Astrocyte (in vitro differentiated cells and primary cell): ENCODE measurements around the gene GALNT2. TPM values are rescaled to one million over a fixed set of nuclear protein-coding genes. Genes with fewer than 3 reads are reported as not detected.

Experiments used
- DNase-seq: peaks from one replicate; pipeline ENCODE4 v3.0.0-alpha.2; 2010; ENCODE audit warnings: low read depth
- FAIRE-seq: peaks from 2 replicates; lab custom pipeline; 2011; peaks lifted over from hg19 to GRCh38; lab: Jason Lieb, UNC
- H2AFZ ChIP-seq: 2 replicates; pipeline ENCODE4 v1.6.0; 2012; ENCODE audit warnings: low read depth, low read length, inconsistent platforms
- H3K27ac ChIP-seq: 2 replicates; pipeline ENCODE4 v1.5.1; 2011; ENCODE audit warnings: low read depth, low read length, inconsistent platforms
- H3K27me3 ChIP-seq: 2 replicates; pipeline ENCODE4 v1.6.0; 2011; ENCODE audit warnings: low read length, inconsistent platforms; ENCODE audit not compliant: insufficient read depth
- H3K36me3 ChIP-seq: 2 replicates; pipeline ENCODE4 v1.5.1; 2011; ENCODE audit warnings: low read length, inconsistent platforms; ENCODE audit not compliant: insufficient read depth
- H3K4me1 ChIP-seq: 2 replicates; pipeline ENCODE4 v1.5.1; 2011; ENCODE audit warnings: low read length, inconsistent platforms; ENCODE audit not compliant: insufficient read depth
- H3K4me2 ChIP-seq: 2 replicates; pipeline ENCODE4 v1.6.0; 2012; ENCODE audit warnings: low read length, inconsistent platforms
- H3K4me3 ChIP-seq: 2 replicates; pipeline ENCODE4 v1.5.1; 2011; ENCODE audit warnings: low read depth, mild to moderate bottlenecking, low read length, inconsistent platforms; ENCODE audit not compliant: insufficient read depth
- H3K79me2 ChIP-seq: 2 replicates; pipeline ENCODE4 v1.6.0; 2012; ENCODE audit warnings: mild to moderate bottlenecking, low read length, inconsistent platforms; ENCODE audit not compliant: insufficient read depth
- H3K9ac ChIP-seq: 2 replicates; pipeline ENCODE4 v1.6.0; 2012; ENCODE audit warnings: mild to moderate bottlenecking, low read length, inconsistent platforms
- H3K9me3 ChIP-seq: 2 replicates; pipeline ENCODE4 v1.5.1; 2012; ENCODE audit warnings: low read depth, mild to moderate bottlenecking, low read length, inconsistent platforms; ENCODE audit not compliant: insufficient read depth
- H4K20me1 ChIP-seq: 2 replicates; pipeline ENCODE4 v1.6.0; 2012; ENCODE audit warnings: low read length, inconsistent platforms; ENCODE audit not compliant: insufficient read depth
- H3K27ac Mint-ChIP-seq: one replicate; pipeline ENCODE4 v1.8.0; 2021; ENCODE audit warnings: mild to moderate bottlenecking, mixed read lengths; ENCODE audit not compliant: unreplicated experiment
- H3K27me3 Mint-ChIP-seq: one replicate; pipeline ENCODE4 v1.8.0; 2021; ENCODE audit warnings: low read depth, mixed read lengths; ENCODE audit not compliant: unreplicated experiment
- H3K36me3 Mint-ChIP-seq: one replicate; pipeline ENCODE4 v1.8.0; 2021; ENCODE audit warnings: low read depth, mixed read lengths; ENCODE audit not compliant: unreplicated experiment
- H3K4me1 Mint-ChIP-seq: one replicate; pipeline ENCODE4 v1.8.0; 2021; ENCODE audit warnings: low read depth, mixed read lengths; ENCODE audit not compliant: unreplicated experiment
- H3K4me3 Mint-ChIP-seq: one replicate; pipeline ENCODE4 v1.8.0; 2021; ENCODE audit warnings: mild to moderate bottlenecking, moderate library complexity, mixed read lengths; ENCODE audit not compliant: unreplicated experiment
- H3K9me3 Mint-ChIP-seq: one replicate; pipeline ENCODE4 v1.8.0; 2021; ENCODE audit warnings: mild to moderate bottlenecking, mixed read lengths; ENCODE audit not compliant: unreplicated experiment
- CTCF ChIP-seq: IDR thresholded peaks from 2 replicates; pipeline ENCODE4 v1.5.1; 2011; ENCODE audit warnings: low read depth, mild to moderate bottlenecking, inconsistent platforms, low read length, moderate library complexity; ENCODE audit not compliant: insufficient read depth
- EZH2 ChIP-seq: IDR thresholded peaks from 2 replicates; pipeline ENCODE4 v1.6.1; 2012; ENCODE audit warnings: mild to moderate bottlenecking, low read length, inconsistent platforms; ENCODE audit not compliant: insufficient read depth
- total RNA-seq: library from RNA; stranded (reverse); gene quantifications from 2 replicates; pipeline ENCODE4 v1.2.1, GENCODE V29; 2021

The GALNT2 gene
- total RNA-seq, 1 donor from 2014 or later = 507 TPM

DNA sequence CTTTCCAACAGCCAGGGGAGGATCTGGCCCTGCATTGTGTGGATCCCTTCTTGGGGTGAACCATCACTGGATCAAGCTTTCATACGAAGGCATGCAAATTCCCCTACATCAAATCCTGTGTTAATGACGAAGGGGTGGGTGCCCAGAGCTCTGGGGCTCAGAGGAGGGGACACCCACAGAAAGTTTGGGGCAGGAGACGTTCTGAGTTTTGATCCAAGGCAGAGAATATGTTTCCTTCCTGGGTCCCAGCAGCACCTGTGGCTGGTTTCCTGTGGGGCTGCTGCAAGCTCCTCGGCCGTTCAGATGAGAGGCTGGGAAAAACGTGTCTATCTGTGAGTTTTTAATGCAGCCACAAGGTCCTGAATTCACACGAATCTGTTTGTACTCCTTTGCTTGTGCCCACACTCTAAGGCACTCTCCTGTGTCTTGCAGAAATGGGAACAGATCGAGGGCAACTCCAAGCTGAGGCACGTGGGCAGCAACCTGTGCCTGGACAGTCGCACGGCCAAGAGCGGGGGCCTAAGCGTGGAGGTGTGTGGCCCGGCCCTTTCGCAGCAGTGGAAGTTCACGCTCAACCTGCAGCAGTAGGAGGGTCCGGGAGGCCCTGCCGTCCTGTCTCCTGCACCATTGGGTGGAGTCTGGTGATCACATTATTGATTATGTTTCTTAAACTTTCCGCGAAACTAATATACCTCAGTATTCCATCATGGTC, 212.0 kb downstream of the GALNT2 start:
- H3K4me3 Mint-ChIP-seq = no peak overlapping the region
- DNase-seq (no peak), FAIRE-seq (no peak)
- Histone ChIP-seq H3K9ac (no peak overlapping the region), H3K27me3 (no peaks in the 10 kb centered on the region), H3K79me2 (no peaks in the 10 kb centered on the region), H3K4me1 (no peaks in the 10 kb centered on the region), H2AFZ (no peak overlapping the region), H4K20me1 (peaks cover 11% of the 10 kb centered on the region), H3K36me3 (peaks cover 20% of the 10 kb centered on the region), H3K4me2 (no peak overlapping the region), H3K9me3 (no peaks in the 10 kb centered on the region), H3K4me3 (no peak overlapping the region), H3K27ac (no peak overlapping the region)
- H3K4me1 Mint-ChIP-seq = peaks cover 7% of the 10 kb centered on the region
- no peaks in the 10 kb centered on the region for H3K9me3 Mint-ChIP-seq
- H3K36me3 Mint-ChIP-seq = peaks cover 21% of the 10 kb centered on the region
- no peak for TF ChIP-seq CTCF
- no peak for TF ChIP-seq EZH2
- no peaks in the 10 kb centered on the region for H3K27me3 Mint-ChIP-seq
- no peak overlapping the region for H3K27ac Mint-ChIP-seq

DNA sequence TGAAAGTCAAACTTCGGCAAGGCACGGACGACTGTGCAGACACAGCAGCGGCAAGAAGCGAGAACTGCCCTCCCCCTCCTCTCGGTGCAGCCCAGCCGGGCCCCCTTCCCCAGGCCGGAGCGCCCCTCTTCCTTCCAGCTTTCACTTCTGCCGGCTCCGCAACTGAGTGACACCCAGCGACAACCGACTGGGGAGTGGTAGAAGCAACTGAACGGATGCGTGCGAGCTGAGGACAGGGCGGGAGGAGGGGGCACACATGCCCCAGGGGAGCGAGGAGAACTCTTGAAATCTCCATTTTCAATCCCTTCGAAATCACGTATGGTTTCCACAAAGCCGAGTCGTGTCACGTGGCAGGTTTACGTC, 212.5 kb downstream of the GALNT2 start:
- no peak overlapping the region for H3K4me3 Mint-ChIP-seq
- peaks cover 16% of the 10 kb centered on the region for H3K36me3 ChIP-seq
- no peaks in the 10 kb centered on the region for H3K27me3 Mint-ChIP-seq
- no peaks in the 10 kb centered on the region for H3K79me2 ChIP-seq
- FAIRE-seq (no peak), DNase-seq (no peak)
- no peaks in the 10 kb centered on the region for H3K4me1 ChIP-seq
- no peaks in the 10 kb centered on the region for H3K9me3 Mint-ChIP-seq
- H3K4me1 Mint-ChIP-seq = peaks cover 8% of the 10 kb centered on the region
- peaks cover 11% of the 10 kb centered on the region for H4K20me1 ChIP-seq
- no peaks in the 10 kb centered on the region for H3K9me3 ChIP-seq
- no peak overlapping the region for H2AFZ ChIP-seq
- TF ChIP-seq CTCF (no peak), EZH2 (no peak)
- no peak overlapping the region for H3K27ac Mint-ChIP-seq
- H3K27me3 ChIP-seq = no peaks in the 10 kb centered on the region
- no peak overlapping the region for H3K4me3 ChIP-seq
- H3K4me2 ChIP-seq = no peak overlapping the region
- no peak overlapping the region for H3K27ac ChIP-seq
- peaks cover 26% of the 10 kb centered on the region for H3K36me3 Mint-ChIP-seq
- H3K9ac ChIP-seq = no peak overlapping the region
